ENCODE results near the gene SAXO1.

SAXO1 gene

DNA sequence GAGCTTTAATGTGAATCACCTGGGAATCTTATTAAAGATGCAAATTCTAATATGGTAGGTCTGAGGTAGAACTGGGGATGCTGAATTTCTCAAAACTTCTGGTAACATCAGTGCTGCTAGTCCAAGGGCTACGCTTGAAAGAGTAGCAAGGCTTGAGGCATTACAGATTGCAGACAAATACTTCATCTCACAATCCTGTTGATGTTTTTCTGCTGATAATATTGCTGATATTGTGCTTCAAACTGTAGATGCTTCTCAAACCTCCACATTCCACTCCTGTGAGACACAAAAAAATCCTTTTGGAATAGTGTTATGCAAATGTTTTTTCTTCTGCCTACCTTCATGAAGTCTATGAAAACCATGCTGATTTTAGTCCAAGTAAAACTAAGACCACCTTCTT is 139.5 kb downstream of the SAXO1 start:
- no peak for DNase-seq (ENCODE audit: low read depth)
- no peak overlapping the region for H3K4me3 ChIP-seq (ENCODE audit: low read depth, low read length)

DNA sequence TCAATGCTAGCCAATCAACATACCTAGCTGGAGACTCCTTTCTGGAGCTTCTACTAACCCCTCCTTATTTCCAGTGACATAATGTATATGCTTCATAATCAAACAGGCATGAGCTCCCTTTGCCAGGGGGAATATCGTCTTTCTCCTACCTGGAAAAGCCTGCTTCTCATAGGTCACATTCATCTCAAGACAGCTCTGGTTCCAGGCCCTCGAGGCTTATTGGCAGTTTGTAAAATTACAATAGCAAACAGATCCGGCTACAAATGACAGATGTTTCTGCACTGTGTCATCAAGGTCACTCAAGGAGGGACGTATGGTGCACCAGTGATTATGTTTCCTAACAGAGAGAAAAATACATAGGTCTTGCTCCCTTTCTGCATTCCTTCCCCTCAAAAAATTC is 140.0 kb downstream of the SAXO1 start:
- no peak overlapping the region for H3K4me3 ChIP-seq (ENCODE audit: low read depth, low read length)
- DNase-seq (ENCODE audit: low read depth): no peak

DNA sequence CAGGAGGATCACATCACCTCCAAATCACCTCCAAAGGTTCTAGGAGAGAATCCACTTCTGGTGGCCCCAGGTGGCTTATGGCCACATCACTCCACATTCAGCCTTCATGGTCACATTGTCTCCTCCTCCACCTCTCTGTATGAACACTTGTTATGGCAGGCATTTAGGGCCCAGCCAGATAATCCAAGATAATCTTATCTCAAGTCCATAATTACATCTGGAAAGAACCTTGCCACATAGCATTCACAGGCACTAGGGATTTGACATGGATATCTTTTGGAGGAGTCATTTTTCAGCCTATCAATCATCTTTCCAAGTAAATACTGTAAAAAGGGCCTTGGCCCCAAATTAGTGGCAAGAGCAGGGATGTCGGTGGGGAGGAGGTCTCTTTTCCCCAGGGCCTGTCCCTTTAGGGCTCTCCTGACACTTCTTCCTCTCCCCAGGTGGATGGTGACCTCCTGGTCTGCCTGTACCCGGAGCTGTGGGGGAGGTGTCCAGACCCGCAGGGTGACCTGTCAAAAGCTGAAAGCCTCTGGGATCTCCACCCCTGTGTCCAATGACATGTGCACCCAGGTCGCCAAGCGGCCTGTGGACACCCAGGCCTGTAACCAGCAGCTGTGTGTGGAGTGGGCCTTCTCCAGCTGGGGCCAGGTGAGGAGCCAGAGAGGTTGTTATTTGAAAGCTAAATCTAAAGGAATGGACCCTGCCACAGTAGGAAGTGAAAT is 140.9 kb downstream of the SAXO1 start:
- DNase-seq (ENCODE audit: low read depth): no peak
- H3K4me3 ChIP-seq (ENCODE audit: low read depth, low read length): no peak overlapping the region

DNA sequence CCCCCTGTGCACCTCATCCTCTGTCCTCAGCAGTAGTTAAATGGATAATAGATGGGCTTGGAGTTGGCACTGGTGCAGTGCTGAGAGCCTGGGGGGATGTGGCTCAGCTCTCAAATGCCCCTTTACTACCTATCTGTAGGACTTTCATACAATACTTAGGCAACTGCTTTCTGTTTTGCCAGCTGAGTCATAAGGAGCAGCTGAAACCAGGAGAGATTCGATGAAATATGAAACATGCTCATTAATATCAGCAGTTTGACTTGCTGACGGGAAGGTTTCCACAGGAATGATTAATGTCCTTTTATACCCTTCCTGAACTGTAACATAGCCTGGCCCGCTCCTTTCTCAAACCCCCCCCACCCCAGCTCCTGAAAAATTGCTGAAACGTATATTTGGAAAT is 142.6 kb downstream of the SAXO1 start:
- no peak overlapping the region for H3K4me3 ChIP-seq (ENCODE audit: low read depth, low read length)
- DNase-seq (ENCODE audit: low read depth): peak; percentile 62

DNA sequence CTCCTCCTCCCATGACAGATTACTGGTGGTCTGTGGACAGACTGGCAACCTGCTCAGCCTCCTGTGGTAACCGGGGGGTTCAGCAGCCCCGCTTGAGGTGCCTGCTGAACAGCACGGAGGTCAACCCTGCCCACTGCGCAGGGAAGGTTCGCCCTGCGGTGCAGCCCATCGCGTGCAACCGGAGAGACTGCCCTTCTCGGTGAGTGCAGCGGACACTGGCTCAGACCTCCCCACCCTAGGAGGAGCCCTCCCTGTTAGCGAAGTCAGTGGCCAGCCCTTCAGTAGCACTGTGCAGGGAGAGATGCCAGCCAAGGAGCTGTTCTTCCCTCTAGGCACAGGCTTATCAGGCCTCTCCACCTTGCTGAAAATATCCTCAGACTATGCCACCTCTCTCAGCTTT is 143.5 kb downstream of the SAXO1 start:
- no peak for DNase-seq (ENCODE audit: low read depth)
- H3K4me3 ChIP-seq (ENCODE audit: low read depth, low read length): no peak overlapping the region

DNA sequence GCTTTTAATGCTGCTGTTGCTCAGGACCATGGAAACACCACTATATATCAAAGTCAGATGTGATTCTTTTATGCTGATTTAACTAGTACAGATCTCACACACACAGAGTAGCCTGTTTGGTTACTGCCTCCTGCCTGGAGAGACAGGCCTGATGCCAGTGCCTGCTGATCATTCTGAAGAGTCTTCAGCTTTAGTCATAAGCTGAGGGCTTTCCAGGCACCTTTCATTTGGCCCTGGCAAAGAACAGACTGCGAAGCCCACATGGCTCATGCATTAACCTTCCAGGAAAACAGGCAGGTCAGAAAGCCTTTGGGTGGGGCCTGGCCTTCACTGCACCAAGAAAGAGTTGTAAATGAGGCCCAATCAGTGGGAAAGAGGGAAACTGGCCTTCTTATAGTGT is 144.7 kb downstream of the SAXO1 start:
- no peak overlapping the region for H3K4me3 ChIP-seq (ENCODE audit: low read depth, low read length)
- DNase-seq (ENCODE audit: low read depth): no peak

DNA sequence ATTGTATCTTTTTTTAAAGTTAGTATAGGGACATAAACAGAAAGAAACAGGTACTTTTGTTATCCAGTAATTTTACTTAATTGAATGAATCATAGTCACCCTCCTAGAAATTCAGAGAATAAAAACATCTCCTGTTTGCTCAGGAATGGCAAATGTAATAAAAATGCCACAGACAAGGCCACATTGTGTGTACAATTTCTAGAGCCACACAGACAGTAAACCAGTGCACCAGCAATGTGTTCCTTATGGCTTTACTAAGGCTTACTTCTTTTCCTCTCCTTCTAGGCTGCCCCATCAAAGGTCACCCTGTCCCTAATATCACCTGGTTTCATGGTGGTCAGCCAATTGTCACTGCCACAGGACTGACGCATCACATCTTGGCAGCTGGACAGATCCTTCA is 145.5 kb downstream of the SAXO1 start:
- no peak for DNase-seq (ENCODE audit: low read depth)
- no peak overlapping the region for H3K4me3 ChIP-seq (ENCODE audit: low read depth, low read length)

DNA sequence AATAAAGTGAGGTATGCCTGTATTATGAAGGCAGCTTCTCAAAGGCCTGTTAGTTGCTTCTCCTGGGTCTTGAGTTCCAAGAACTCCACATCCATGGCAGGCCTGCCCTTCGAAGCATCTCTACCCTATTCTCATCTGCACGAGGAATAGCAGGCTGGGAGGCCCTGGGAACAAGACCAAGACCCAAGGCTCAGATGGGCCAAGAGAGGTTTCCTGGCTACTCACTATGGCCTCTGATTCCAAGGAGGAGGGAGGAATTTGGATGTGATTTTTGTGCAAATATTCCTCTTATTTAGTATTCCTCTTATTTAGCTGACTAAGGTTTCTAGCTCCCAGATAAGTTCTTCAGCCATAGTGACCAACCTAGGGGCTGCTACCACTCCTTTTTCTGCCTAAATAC is 151.3 kb downstream of the SAXO1 start:
- no peak overlapping the region for H3K4me3 ChIP-seq (ENCODE audit: low read depth, low read length)

DNA sequence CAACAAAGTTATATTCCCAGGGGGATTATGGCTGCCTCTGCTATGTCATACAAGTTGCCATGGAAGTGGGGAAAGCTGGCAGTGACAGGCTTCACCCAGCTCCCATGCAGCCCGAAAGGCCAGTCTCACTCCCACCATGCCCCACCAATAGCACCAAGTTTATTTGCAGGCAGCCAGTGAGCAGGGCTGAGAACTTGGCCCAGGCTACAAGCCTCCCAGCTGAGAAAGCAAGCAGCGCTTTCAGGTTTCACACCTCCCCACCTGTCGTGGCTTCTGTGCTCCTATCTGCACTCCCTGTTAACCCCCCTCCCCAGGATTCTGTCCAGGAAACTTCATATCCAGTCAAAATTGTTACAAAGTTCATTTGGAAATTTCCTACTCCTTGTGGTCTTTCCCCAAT is 155.0 kb downstream of the SAXO1 start:
- no peak overlapping the region for H3K4me3 ChIP-seq (ENCODE audit: low read depth, low read length)
- DNase-seq (ENCODE audit: low read depth): no peak

More for the DNA sequence above, 151.3 kb downstream of the SAXO1 start:
- no peak for DNase-seq (ENCODE audit: low read depth)

Measured in skeletal muscle cell (primary cell).